CD4-positive, alpha-beta T cell treated with Interleukin-4 for 1 hour (primary cell): ENCODE results near the gene TIMP2.
A peak's percentile ranks its signal among the peaks of the same experiment; 100 is the strongest.

Experiments used
- DNase-seq, 2 donors: peaks; one replicate each; pipeline ENCODE4 v3.0.0-alpha.2; 2020 to 2022

TIMP2 gene

GRCh38 chr17:78862073-78863023, 62.8 kb downstream of the TIMP2 start:
- DNase-seq: peak in 1 of 2 donors; percentile 72

- no peak for DNase-seq
These were observed 64.0 kb downstream of the TIMP2 start for GRCh38 chr17:78861229-78861628.

- DNase-seq: no peak
These were observed 66.1 kb downstream of the TIMP2 start for GRCh38 chr17:78859051-78859450.

GRCh38 chr17:78857266-78857665, 67.9 kb downstream of the TIMP2 start:
- no peak for DNase-seq

GRCh38 chr17:78855561-78856165, 69.5 kb downstream of the TIMP2 start:
- no peak for DNase-seq

- no peak for DNase-seq
These were observed 70.7 kb downstream of the TIMP2 start for GRCh38 chr17:78854508-78854907.

GRCh38 chr17:78853926-78854394, 71.2 kb downstream of the TIMP2 start:
- no peak for DNase-seq

- DNase-seq: no peak
These were observed 72.5 kb downstream of the TIMP2 start for GRCh38 chr17:78852709-78853121.

GRCh38 chr17:78849026-78849425, 76.2 kb downstream of the TIMP2 start:
- no peak for DNase-seq

- no peak for DNase-seq
These were observed 78.1 kb downstream of the TIMP2 start for GRCh38 chr17:78847052-78847451.

GRCh38 chr17:78844301-78845005, 80.7 kb downstream of the TIMP2 start:
- peak in 1 of 2 donors; percentile 35 for DNase-seq

GRCh38 chr17:78842881-78843565, 82.2 kb downstream of the TIMP2 start:
- DNase-seq: peak; percentile 72 to 74

GRCh38 chr17:78840780-78841611, 84.2 kb downstream of the TIMP2 start, which contains the start of gene USP36:
Gene USP36 (minus strand): TSS chr17:78840814. CDS start chr17:78836363, 4,451 bp downstream.
- DNase-seq: peak; percentile 99

GRCh38 chr17:78840530-78840779, 84.7 kb downstream of the TIMP2 start:
- no peak for DNase-seq

- DNase-seq: peak; percentile 43 to 53
These were observed 85.2 kb downstream of the TIMP2 start for GRCh38 chr17:78839762-78840529.

GRCh38 chr17:78839235-78839761, 85.9 kb downstream of the TIMP2 start:
- DNase-seq: peak in 1 of 2 donors; percentile 61

- no peak for DNase-seq
These were observed 86.6 kb downstream of the TIMP2 start for GRCh38 chr17:78838574-78839005.

- no peak for DNase-seq
These were observed 88.7 kb downstream of the TIMP2 start for GRCh38 chr17:78836420-78837021.

GRCh38 chr17:78834571-78834970, 90.6 kb downstream of the TIMP2 start:
- DNase-seq: no peak

- no peak for DNase-seq
These were observed 92.7 kb downstream of the TIMP2 start for GRCh38 chr17:78832541-78832810.
